ENCODE data around the gene EFCAB7.

DNA sequence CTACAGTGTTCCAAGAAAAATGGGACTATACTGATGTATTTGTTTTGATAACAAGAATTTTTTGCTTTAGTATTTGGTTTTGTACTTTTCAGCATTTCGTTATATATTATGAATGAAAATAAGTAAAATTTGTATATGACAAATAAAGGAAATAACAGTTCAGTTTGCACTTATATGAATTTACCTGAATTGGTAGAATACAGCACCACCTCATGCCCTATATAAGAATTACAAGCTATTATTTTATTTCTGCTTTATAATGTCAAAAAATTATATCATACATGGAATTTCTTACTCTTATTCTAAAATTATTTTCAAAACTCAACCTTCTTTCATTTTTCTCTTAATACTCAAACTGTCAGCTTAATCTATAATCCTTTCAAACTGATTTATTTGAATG lies 14.6 kb downstream of the EFCAB7 start:
- TF ChIP-seq, protein P1, sequence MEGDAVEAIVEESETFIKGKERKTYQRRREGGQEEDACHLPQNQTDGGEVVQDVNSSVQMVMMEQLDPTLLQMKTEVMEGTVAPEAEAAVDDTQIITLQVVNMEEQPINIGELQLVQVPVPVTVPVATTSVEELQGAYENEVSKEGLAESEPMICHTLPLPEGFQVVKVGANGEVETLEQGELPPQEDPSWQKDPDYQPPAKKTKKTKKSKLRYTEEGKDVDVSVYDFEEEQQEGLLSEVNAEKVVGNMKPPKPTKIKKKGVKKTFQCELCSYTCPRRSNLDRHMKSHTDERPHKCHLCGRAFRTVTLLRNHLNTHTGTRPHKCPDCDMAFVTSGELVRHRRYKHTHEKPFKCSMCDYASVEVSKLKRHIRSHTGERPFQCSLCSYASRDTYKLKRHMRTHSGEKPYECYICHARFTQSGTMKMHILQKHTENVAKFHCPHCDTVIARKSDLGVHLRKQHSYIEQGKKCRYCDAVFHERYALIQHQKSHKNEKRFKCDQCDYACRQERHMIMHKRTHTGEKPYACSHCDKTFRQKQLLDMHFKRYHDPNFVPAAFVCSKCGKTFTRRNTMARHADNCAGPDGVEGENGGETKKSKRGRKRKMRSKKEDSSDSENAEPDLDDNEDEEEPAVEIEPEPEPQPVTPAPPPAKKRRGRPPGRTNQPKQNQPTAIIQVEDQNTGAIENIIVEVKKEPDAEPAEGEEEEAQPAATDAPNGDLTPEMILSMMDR (IDR thresholded peaks at IDR 0.05) = peak in 5 of 6 experiments; percentile 16 to 53 (median 45)
- TF ChIP-seq POLR2A (IDR thresholded peaks at IDR 0.05) = no peak
